Stomach (tissue), 4 donors: Measurements from ENCODE around the gene TMEM242.

Source experiments
- CTCF ChIP-seq, 7 experiments: fragments of 450-650 bp in 4 of 7; fragments of 200-600 bp in 3 of 7; sonication (generic) in 3 of 7; IDR thresholded peaks; one replicate each; pipeline ENCODE4 v1.5.1; 2016 to 2019; ENCODE audit warnings: antibody characterized with exemption in 7 of 7, control low read depth in 2 of 7, mild to moderate bottlenecking in 1 of 7
- EP300 ChIP-seq: sonication (generic); formaldehyde crosslinking; IDR thresholded peaks from one replicate; pipeline ENCODE4 v1.6.1; 2017; ENCODE audit warnings: antibody characterized with exemption
- POLR2A ChIP-seq, 4 donors: fragments of 450-650 bp; IDR thresholded peaks; one replicate each; pipeline ENCODE4 v1.6.1; 2016; ENCODE audit warnings: antibody characterized with exemption in 4 of 4, control low read depth in 2 of 4, mild to moderate bottlenecking in 1 of 4, moderate library complexity in 1 of 4
- POLR2AphosphoS5 ChIP-seq, 3 donors: sonication (generic); formaldehyde crosslinking; IDR thresholded peaks; one replicate each; pipeline ENCODE4 v1.6.1; 2016; ENCODE audit warnings: antibody characterized with exemption in 3 of 3

- TF ChIP-seq CTCF (IDR thresholded peaks at IDR 0.05) (no peak), POLR2A (IDR thresholded peaks at IDR 0.05) (no peak), POLR2AphosphoS5 (IDR thresholded peaks at IDR 0.05) (no peak), EP300 (no peak)
Measured at GRCh38 chr6:157370755-157371154, 47.4 kb upstream of the TMEM242 start.
